Limb (tissue), 2 donors: ENCODE measurements around the gene C1QL2.

Experiments
- DNase-seq, 2 donors: peaks; one replicate each; pipeline ENCODE4 v3.0.0-alpha.2; 2016; ENCODE audit errors: extremely low spot score in 2 of 2

C1QL2 gene

GRCh38 chr2:119158563-119159347, at the start of gene C1QL2:
TSS of gene C1QL2 (minus strand) at chr2:119158751. CDS start at chr2:119158269, 482 bp downstream.
- peak in 1 of 2 donors; percentile 57 for DNase-seq

GRCh38 chr2:119207447-119207846, 48.9 kb upstream of the C1QL2 start:
- no peak for DNase-seq

GRCh38 chr2:119206201-119206600, 47.6 kb upstream of the C1QL2 start:
- DNase-seq: no peak

GRCh38 chr2:119205001-119205706, 46.6 kb upstream of the C1QL2 start:
- no peak for DNase-seq

GRCh38 chr2:119204525-119204924, 46.0 kb upstream of the C1QL2 start:
- no peak for DNase-seq

- no peak for DNase-seq
Measured at GRCh38 chr2:119202610-119203310, 44.2 kb upstream of the C1QL2 start.

GRCh38 chr2:119201815-119202214, 43.3 kb upstream of the C1QL2 start:
- DNase-seq: no peak

GRCh38 chr2:119198240-119198840, 39.8 kb upstream of the C1QL2 start:
- no peak for DNase-seq

- DNase-seq: no peak
Measured at GRCh38 chr2:119197529-119198239, 39.1 kb upstream of the C1QL2 start.

GRCh38 chr2:119197126-119197405, 38.5 kb upstream of the C1QL2 start:
- DNase-seq: no peak

GRCh38 chr2:119196301-119197125, 38.0 kb upstream of the C1QL2 start:
- DNase-seq: no peak

GRCh38 chr2:119195887-119196286, 37.3 kb upstream of the C1QL2 start:
- no peak for DNase-seq

GRCh38 chr2:119195001-119195400, 36.5 kb upstream of the C1QL2 start:
- DNase-seq: no peak

GRCh38 chr2:119192893-119193292, 34.3 kb upstream of the C1QL2 start:
- no peak for DNase-seq

- DNase-seq: no peak
Measured at GRCh38 chr2:119190321-119191111, 32.0 kb upstream of the C1QL2 start.

- DNase-seq: no peak
Measured at GRCh38 chr2:119184512-119184911, 26.0 kb upstream of the C1QL2 start.

GRCh38 chr2:119181791-119182445, 23.4 kb upstream of the C1QL2 start:
- no peak for DNase-seq

- DNase-seq: no peak
Measured at GRCh38 chr2:119181391-119181790, 22.8 kb upstream of the C1QL2 start.

GRCh38 chr2:119180892-119181291, 22.3 kb upstream of the C1QL2 start:
- no peak for DNase-seq
